HG03103 (cell line): ENCODE measurements around the gene COA6.
"Not testable (repeated sequence)": the region's sequence is repeated elsewhere in the genome, so short reads cannot be mapped to it uniquely, and the experiment has no call there.

Experiments used
- ATAC-seq: cut with Tn5 transposase; IDR thresholded peaks from one replicate; pipeline ENCODE4 v1.9.1; 2021; ENCODE audit warnings: low read depth; ENCODE audit not compliant: unreplicated experiment

The COA6 gene

GRCh38 chr1:234369033-234369430, 4.2 kb upstream of the COA6 start:
- no peak for ATAC-seq

GRCh38 chr1:234369784-234370183, 3.5 kb upstream of the COA6 start:
- no peak for ATAC-seq

- ATAC-seq = no peak
Observed at GRCh38 chr1:234371414-234371813, 1.8 kb upstream of the COA6 start.

- no peak for ATAC-seq
Observed at GRCh38 chr1:234372011-234372757, 1.1 kb upstream of the COA6 start.

- peak; percentile 10 for ATAC-seq
Observed at GRCh38 chr1:234373959-234374254, 651 bp downstream of the COA6 start.

GRCh38 chr1:234375672-234376071, 2.4 kb downstream of the COA6 start:
- no peak for ATAC-seq

GRCh38 chr1:234379591-234380109, 6.4 kb downstream of the COA6 start:
- not testable (repeated sequence) for ATAC-seq

GRCh38 chr1:234381699-234382555, 8.7 kb downstream of the COA6 start:
- ATAC-seq = no peak

- ATAC-seq = no peak
Observed at GRCh38 chr1:234386122-234386521, 12.9 kb downstream of the COA6 start.

- ATAC-seq = no peak
Observed at GRCh38 chr1:234388094-234388493, 14.8 kb downstream of the COA6 start.

GRCh38 chr1:234393190-234393589, 19.9 kb downstream of the COA6 start:
- no peak for ATAC-seq

GRCh38 chr1:234395297-234395696, 22.0 kb downstream of the COA6 start:
- no peak for ATAC-seq

GRCh38 chr1:234396092-234396491, 22.8 kb downstream of the COA6 start:
- no peak for ATAC-seq

GRCh38 chr1:234396871-234397270, 23.6 kb downstream of the COA6 start:
- no peak for ATAC-seq

GRCh38 chr1:234397732-234398131, 24.5 kb downstream of the COA6 start:
- no peak for ATAC-seq

- peak; percentile 53 for ATAC-seq
Observed at GRCh38 chr1:234398849-234399381, 25.7 kb downstream of the COA6 start.

- not testable (repeated sequence) for ATAC-seq
Observed at GRCh38 chr1:234399515-234399914, 26.3 kb downstream of the COA6 start.

- peak; percentile 40 for ATAC-seq
Observed at GRCh38 chr1:234400773-234401172, 27.5 kb downstream of the COA6 start.

- ATAC-seq = no peak
Observed at GRCh38 chr1:234401658-234402057, 28.4 kb downstream of the COA6 start.

- no peak for ATAC-seq
Observed at GRCh38 chr1:234402939-234403338, 29.7 kb downstream of the COA6 start.

- ATAC-seq = no peak
Observed at GRCh38 chr1:234405676-234406075, 32.4 kb downstream of the COA6 start.
